Vagina (tissue), 2 donors: ENCODE data around the gene HOXB5. TPM values are rescaled to one million over a fixed set of nuclear protein-coding genes. Genes with fewer than 3 reads are reported as not detected.

Source experiments
- DNase-seq, 2 donors: peaks; one replicate each; pipeline ENCODE4 v3.0.0-alpha.2; 2017; ENCODE audit errors: extremely low spot score in 2 of 2
- H3K27ac ChIP-seq: fragments of 200-600 bp; sonication (generic); one replicate; pipeline ENCODE4 v1.5.1; 2019
- H3K27me3 ChIP-seq: fragments of 200-600 bp; sonication (generic); one replicate; pipeline ENCODE4 v1.5.1; 2019
- H3K36me3 ChIP-seq, 2 donors: fragments of 200-600 bp; sonication (generic); one replicate each; pipeline ENCODE4 v1.5.1; 2017 to 2019
- H3K4me1 ChIP-seq: fragments of 200-600 bp; sonication (generic); one replicate; pipeline ENCODE4 v1.5.1; 2019
- H3K4me3 ChIP-seq, 2 donors: fragments of 200-600 bp; sonication (generic); 1 replicate in 1 of 2; 2 replicates in 1 of 2; pipeline ENCODE4 v1.5.1; 2016 to 2019
- H3K9me3 ChIP-seq: fragments of 200-600 bp; sonication (generic); one replicate; pipeline ENCODE4 v1.5.1; 2019
- CTCF ChIP-seq, 3 experiments: fragments of 450-650 bp in 2 of 3; fragments of 200-600 bp in 1 of 3; sonication (generic) in 1 of 3; IDR thresholded peaks; one replicate each; pipeline ENCODE4 v1.5.1; 2017 to 2019; ENCODE audit warnings: antibody characterized with exemption in 3 of 3, mild to moderate bottlenecking in 2 of 3, moderate library complexity in 2 of 3
- POLR2A ChIP-seq, 2 donors: fragments of 450-650 bp; IDR thresholded peaks; one replicate each; pipeline ENCODE4 v1.6.1; 2017; ENCODE audit warnings: antibody characterized with exemption in 2 of 2, mild to moderate bottlenecking in 2 of 2, moderate library complexity in 2 of 2
- POLR2AphosphoS5 ChIP-seq, 2 donors: sonication (generic); formaldehyde crosslinking; IDR thresholded peaks; one replicate each; pipeline ENCODE4 v1.9.0; 2017; ENCODE audit warnings: antibody characterized with exemption in 2 of 2, mild to moderate bottlenecking in 2 of 2, low read depth in 1 of 2; ENCODE audit not compliant: insufficient read depth in 1 of 2
- intact Hi-C: fragments of 100-400 bp; cut with DNase I; formaldehyde crosslinking; loops from one replicate; pipeline ENCODE4 v1.15.1; 2023
- total RNA-seq: library from RNA; depleted of rRNA; stranded (reverse); fragments of >200 nt; gene quantifications from one replicate; pipeline ENCODE4 v1.2.3, GENCODE V29; 2016

HOXB5 gene
- total RNA-seq, 1 donor from 2014 or later, result 0.74 TPM

GRCh38 chr17:48620461-48621139, 27.0 kb upstream of the HOXB5 start:
- intact Hi-C loops, result no loop called here
- TF ChIP-seq CTCF (IDR thresholded peaks at IDR 0.05) (no peak), POLR2A (IDR thresholded peaks at IDR 0.05) (no peak), POLR2AphosphoS5 (IDR thresholded peaks at IDR 0.05; ENCODE audit: insufficient read depth in 1 of 2, low read depth in 1 of 2) (no peak)
- Histone ChIP-seq H3K4me3 (no peak overlapping the region), H3K9me3 (no peaks in the 10 kb centered on the region), H3K4me1 (peaks cover 20% of the 10 kb centered on the region), H3K36me3 (no peaks in the 10 kb centered on the region), H3K27ac (no peak overlapping the region), H3K27me3 (peaks cover 11% of the 10 kb centered on the region)
- DNase-seq, result no peak

- Histone ChIP-seq H3K4me1 (peaks cover 13% of the 10 kb centered on the region), H3K27ac (no peak overlapping the region), H3K36me3 (no peaks in the 10 kb centered on the region), H3K27me3 (peaks cover 12% of the 10 kb centered on the region), H3K4me3 (no peak overlapping the region), H3K9me3 (no peaks in the 10 kb centered on the region)
- no peak for DNase-seq
- TF ChIP-seq CTCF (IDR thresholded peaks at IDR 0.05), result no peak
- no peak for TF ChIP-seq POLR2AphosphoS5 (IDR thresholded peaks at IDR 0.05; ENCODE audit: insufficient read depth in 1 of 2, low read depth in 1 of 2)
- no peak for TF ChIP-seq POLR2A (IDR thresholded peaks at IDR 0.05)
- intact Hi-C loops, result no loop called here
Measured at GRCh38 chr17:48619826-48620449, 26.4 kb upstream of the HOXB5 start.

- Histone ChIP-seq H3K27ac (no peak overlapping the region), H3K36me3 (no peaks in the 10 kb centered on the region), H3K27me3 (peaks cover 17% of the 10 kb centered on the region), H3K9me3 (no peaks in the 10 kb centered on the region), H3K4me3 (no peak overlapping the region), H3K4me1 (peaks cover 16% of the 10 kb centered on the region)
- DNase-seq, result no peak
- TF ChIP-seq POLR2A (IDR thresholded peaks at IDR 0.05) (no peak), CTCF (IDR thresholded peaks at IDR 0.05) (peak; percentile 79 to 98 (median 97)), POLR2AphosphoS5 (IDR thresholded peaks at IDR 0.05; ENCODE audit: insufficient read depth in 1 of 2, low read depth in 1 of 2) (peak in 1 of 2 donors; percentile 48)
- intact Hi-C loops, result no loop called here
Measured at GRCh38 chr17:48618256-48618896, 24.8 kb upstream of the HOXB5 start.

- Histone ChIP-seq H3K4me3 (no peak overlapping the region), H3K27ac (no peak overlapping the region), H3K9me3 (no peaks in the 10 kb centered on the region), H3K27me3 (peaks cover 24% of the 10 kb centered on the region), H3K36me3 (no peaks in the 10 kb centered on the region), H3K4me1 (peaks cover 16% of the 10 kb centered on the region)
- intact Hi-C loops, result no loop called here
- no peak for DNase-seq
- no peak for TF ChIP-seq CTCF (IDR thresholded peaks at IDR 0.05)
- TF ChIP-seq POLR2A (IDR thresholded peaks at IDR 0.05), result no peak
- TF ChIP-seq POLR2AphosphoS5 (IDR thresholded peaks at IDR 0.05; ENCODE audit: insufficient read depth in 1 of 2, low read depth in 1 of 2), result no peak
Measured at GRCh38 chr17:48617471-48618255, 24.1 kb upstream of the HOXB5 start.
